MM.1S (cell line): ENCODE measurements around the gene ELMO1.

ENCODE experiments used
- DNase-seq: peaks from one replicate; pipeline ENCODE4 v3.0.0-alpha.2; 2015
- H2AFZ ChIP-seq: fragments of 300-600 bp; sonication (generic); 2 replicates; pipeline ENCODE4 v1.6.0; 2016; ENCODE audit warnings: antibody characterized with exemption, low read length
- H3F3A ChIP-seq: fragments of 300-600 bp; sonication (generic); 2 replicates; pipeline ENCODE4 v1.6.1; 2016; ENCODE audit warnings: mild to moderate bottlenecking, antibody characterized with exemption, low read length, moderate library complexity, mixed read lengths; ENCODE audit not compliant: insufficient read depth
- H3K27ac ChIP-seq: fragments of 300-600 bp; sonication (generic); 2 replicates; pipeline ENCODE4 v1.5.1; 2016; ENCODE audit warnings: mild to moderate bottlenecking, low read length
- H3K27me3 ChIP-seq: fragments of 300-600 bp; sonication (generic); replicated peaks from 2 replicates; pipeline ENCODE4 v1.6.0; 2016; ENCODE audit warnings: low read length; ENCODE audit not compliant: insufficient read depth
- H3K36me3 ChIP-seq: fragments of 300-600 bp; sonication (generic); replicated peaks from 2 replicates; pipeline ENCODE4 v1.6.1; 2016; ENCODE audit warnings: mild to moderate bottlenecking, low read length, mixed read lengths; ENCODE audit not compliant: insufficient read depth
- H3K4me1 ChIP-seq: fragments of 300-600 bp; sonication (generic); 2 replicates; pipeline ENCODE4 v1.6.1; 2016; ENCODE audit warnings: low read length, mixed read lengths
- H3K4me2 ChIP-seq: fragments of 300-600 bp; sonication (generic); 2 replicates; pipeline ENCODE4 v1.6.0; 2016; ENCODE audit warnings: low read depth, low read length
- H3K4me3 ChIP-seq: fragments of 300-600 bp; sonication (generic); 2 replicates; pipeline ENCODE4 v1.5.1; 2016; ENCODE audit warnings: low read length, mixed read lengths
- H3K79me2 ChIP-seq: fragments of 300-600 bp; sonication (generic); 2 replicates; pipeline ENCODE4 v1.6.1; 2016; ENCODE audit warnings: mixed run types, low read length, mixed read lengths
- H3K9ac ChIP-seq: fragments of 300-600 bp; sonication (generic); 2 replicates; pipeline ENCODE4 v1.6.1; 2016; ENCODE audit warnings: low read length, mixed read lengths
- H3K9me2 ChIP-seq: fragments of 300-600 bp; sonication (generic); replicated peaks from 2 replicates; pipeline ENCODE4 v1.6.1; 2016; ENCODE audit warnings: mild to moderate bottlenecking, low read length, mixed read lengths; ENCODE audit not compliant: insufficient read depth
- H3K9me3 ChIP-seq: fragments of 300-600 bp; sonication (generic); replicated peaks from 2 replicates; pipeline ENCODE4 v1.6.1; 2016; ENCODE audit warnings: mild to moderate bottlenecking, low read length, mixed read lengths; ENCODE audit not compliant: insufficient read depth
- H4K20me1 ChIP-seq: fragments of 300-600 bp; sonication (generic); 2 replicates; pipeline ENCODE4 v1.6.1; 2016; ENCODE audit warnings: mild to moderate bottlenecking, low read length, moderate library complexity, mixed read lengths; ENCODE audit not compliant: insufficient read depth
- CTCF ChIP-seq: fragments of 300-600 bp; sonication (generic); IDR thresholded peaks from 2 replicates; pipeline ENCODE4 v1.5.1; 2016; ENCODE audit warnings: antibody characterized with exemption, low read length, mixed read lengths
- EZH2 ChIP-seq: fragments of 300-600 bp; sonication (generic); optimal IDR thresholded peaks from 2 replicates; pipeline ENCODE3; 2017; ENCODE audit warnings: low read depth, mild to moderate bottlenecking, antibody characterized with exemption, low read length, mixed read lengths
- EZH2phosphoT487 ChIP-seq: fragments of 300-600 bp; sonication (generic); IDR thresholded peaks from 2 replicates; pipeline ENCODE4 v1.6.1; 2018; ENCODE audit warnings: antibody characterized with exemption, low read length

Gene ELMO1

GRCh38 chr7:37069336-37069735 lies 379.3 kb downstream of the ELMO1 start:
- Histone ChIP-seq H4K20me1 (no peaks in the 10 kb centered on the region), H3K4me1 (no peaks in the 10 kb centered on the region), H2AFZ (no peak overlapping the region), H3K79me2 (0 out of 2 replicates have a peak, but pooled peaks cover 3% of the 10 kb centered on the region), H3K9me2 (no peaks in the 10 kb centered on the region), H3F3A (no peaks in the 10 kb centered on the region), H3K27me3 (no peaks in the 10 kb centered on the region), H3K4me3 (no peak overlapping the region), H3K27ac (no peak overlapping the region), H3K9ac (no peak overlapping the region), H3K9me3 (no peaks in the 10 kb centered on the region), H3K36me3 (no peaks in the 10 kb centered on the region), H3K4me2 (no peak overlapping the region)
- TF ChIP-seq EZH2 (no peak), CTCF (no peak), EZH2phosphoT487 (no peak)
- DNase-seq, result no peak

- no peak overlapping the region for H2AFZ ChIP-seq
- no peak overlapping the region for H3K9ac ChIP-seq
- H3K9me2 ChIP-seq, result no peaks in the 10 kb centered on the region
- 0 out of 2 replicates have a peak, but pooled peaks cover 3% of the 10 kb centered on the region for H3K79me2 ChIP-seq
- TF ChIP-seq EZH2 (no peak), EZH2phosphoT487 (no peak), CTCF (no peak)
- no peak overlapping the region for H3K27ac ChIP-seq
- H4K20me1 ChIP-seq, result no peaks in the 10 kb centered on the region
- no peaks in the 10 kb centered on the region for H3K4me1 ChIP-seq
- H3K4me3 ChIP-seq, result no peak overlapping the region
- H3K27me3 ChIP-seq, result no peaks in the 10 kb centered on the region
- no peaks in the 10 kb centered on the region for H3K9me3 ChIP-seq
- H3K4me2 ChIP-seq, result no peak overlapping the region
- H3F3A ChIP-seq, result no peaks in the 10 kb centered on the region
- H3K36me3 ChIP-seq, result no peaks in the 10 kb centered on the region
- no peak for DNase-seq
Measured at GRCh38 chr7:37068902-37069301, 379.8 kb downstream of the ELMO1 start.

- Histone ChIP-seq H3K27me3 (no peaks in the 10 kb centered on the region), H3K4me3 (no peak overlapping the region), H3K9ac (no peak overlapping the region), H3K79me2 (0 out of 2 replicates have a peak, but pooled peaks cover 6% of the 10 kb centered on the region), H3K4me2 (no peak overlapping the region), H3F3A (no peaks in the 10 kb centered on the region), H4K20me1 (no peaks in the 10 kb centered on the region), H2AFZ (no peak overlapping the region), H3K36me3 (no peaks in the 10 kb centered on the region), H3K9me2 (no peaks in the 10 kb centered on the region), H3K27ac (no peak overlapping the region), H3K9me3 (no peaks in the 10 kb centered on the region), H3K4me1 (no peaks in the 10 kb centered on the region)
- TF ChIP-seq EZH2, result no peak
- no peak for TF ChIP-seq CTCF
- TF ChIP-seq EZH2phosphoT487, result no peak
- DNase-seq, result no peak
Measured at GRCh38 chr7:37068038-37068437, 380.6 kb downstream of the ELMO1 start.
